ENCODE results near the gene EPS15.
"Not testable (repeated sequence)": the region's sequence is repeated elsewhere in the genome, so short reads cannot be mapped to it uniquely, and the experiment has no call there.

GRCh38 chr1:51530447-51530846 is 11.4 kb upstream of the EPS15 start:
- not testable (repeated sequence) for TF ChIP-seq FOXM1 (IDR thresholded peaks at IDR 0.05; ENCODE audit: borderline replicate concordance); SUZ12 (IDR thresholded peaks at IDR 0.05); ARNT (IDR thresholded peaks at IDR 0.05); FOXA1 (IDR thresholded peaks at IDR 0.05); TARDBP (IDR thresholded peaks at IDR 0.05); FOXK2 (IDR thresholded peaks at IDR 0.05); BHLHE40 (IDR thresholded peaks at IDR 0.05; ENCODE audit: borderline replicate concordance); ELF4 (IDR thresholded peaks at IDR 0.05); SP1 (IDR thresholded peaks at IDR 0.05); LEF1 (IDR thresholded peaks at IDR 0.05; ENCODE audit: borderline replicate concordance); HDGF (IDR thresholded peaks at IDR 0.05; ENCODE audit: borderline replicate concordance); L3MBTL2 (conservative IDR thresholded peaks at IDR 0.05)
- TF ChIP-seq, protein P1, sequence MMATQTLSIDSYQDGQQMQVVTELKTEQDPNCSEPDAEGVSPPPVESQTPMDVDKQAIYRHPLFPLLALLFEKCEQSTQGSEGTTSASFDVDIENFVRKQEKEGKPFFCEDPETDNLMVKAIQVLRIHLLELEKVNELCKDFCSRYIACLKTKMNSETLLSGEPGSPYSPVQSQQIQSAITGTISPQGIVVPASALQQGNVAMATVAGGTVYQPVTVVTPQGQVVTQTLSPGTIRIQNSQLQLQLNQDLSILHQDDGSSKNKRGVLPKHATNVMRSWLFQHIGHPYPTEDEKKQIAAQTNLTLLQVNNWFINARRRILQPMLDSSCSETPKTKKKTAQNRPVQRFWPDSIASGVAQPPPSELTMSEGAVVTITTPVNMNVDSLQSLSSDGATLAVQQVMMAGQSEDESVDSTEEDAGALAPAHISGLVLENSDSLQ (IDR thresholded peaks at IDR 0.05) = not testable (repeated sequence)

Data from HEK293T (cell line).